Fibroblast of lung (primary cell): ENCODE data around the gene EEF2.

Experiments
- CTCF ChIP-seq, 2 donors: IDR thresholded peaks in 1 of 2; conservative IDR thresholded peaks in 1 of 2; 1 replicate in 1 of 2; 2 replicates in 1 of 2; pipeline ENCODE4 v1.5.1; 2011 to 2012; ENCODE audit warnings: low read length in 2 of 2, control low read depth in 1 of 2, inconsistent platforms in 1 of 2, low read depth in 1 of 2, mild to moderate bottlenecking in 1 of 2
- EZH2 ChIP-seq: IDR thresholded peaks from 2 replicates; pipeline ENCODE4 v1.5.1; 2012; ENCODE audit warnings: low read length, control low read depth, mild to moderate bottlenecking; ENCODE audit errors: missing control alignments

- peak in 1 of 2 donors; percentile 8 for TF ChIP-seq CTCF (conservative IDR thresholded peaks at IDR 0.05 in 1 of 2, IDR thresholded peaks at IDR 0.05 in 1 of 2; ENCODE audit: low read depth in 1 of 2, low read length in 2 of 2)
- no peak for TF ChIP-seq EZH2
Observed at GRCh38 chr19:3977242-3978143, 7.8 kb downstream of the EEF2 start.
